NCI-H128 (cell line): ENCODE results near the gene CT45A10.
"Not testable (repeated sequence)": the region's sequence is repeated elsewhere in the genome, so short reads cannot be mapped to it uniquely, and the experiment has no call there.

Source experiments
- DNase-seq: peaks from one replicate; lab custom pipeline; 2025; ENCODE audit not compliant: unreplicated experiment; lab: John Stamatoyannopoulos, UW

CT45A10 gene, protein sequence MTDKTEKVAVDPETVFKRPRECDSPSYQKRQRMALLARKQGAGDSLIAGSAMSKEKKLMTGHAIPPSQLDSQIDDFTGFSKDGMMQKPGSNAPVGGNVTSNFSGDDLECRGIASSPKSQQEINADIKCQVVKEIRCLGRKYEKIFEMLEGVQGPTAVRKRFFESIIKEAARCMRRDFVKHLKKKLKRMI

GRCh38 chrX:135893294-135893817, at the start of gene CT45A10, which contains the start of gene SAGE1:
TSS of gene CT45A10 (minus strand) at chrX:135893444. CDS start at chrX:135885344, 8,100 bp downstream.
TSS of gene SAGE1 (plus strand) at chrX:135893716. CDS start at chrX:135896243, 2,527 bp downstream.
- no peak for DNase-seq

- no peak for DNase-seq
Observed at GRCh38 chrX:135931644-135932487, 38.6 kb upstream of the CT45A10 start.

GRCh38 chrX:135927897-135928296, 34.7 kb upstream of the CT45A10 start:
- DNase-seq = no peak

DNA sequence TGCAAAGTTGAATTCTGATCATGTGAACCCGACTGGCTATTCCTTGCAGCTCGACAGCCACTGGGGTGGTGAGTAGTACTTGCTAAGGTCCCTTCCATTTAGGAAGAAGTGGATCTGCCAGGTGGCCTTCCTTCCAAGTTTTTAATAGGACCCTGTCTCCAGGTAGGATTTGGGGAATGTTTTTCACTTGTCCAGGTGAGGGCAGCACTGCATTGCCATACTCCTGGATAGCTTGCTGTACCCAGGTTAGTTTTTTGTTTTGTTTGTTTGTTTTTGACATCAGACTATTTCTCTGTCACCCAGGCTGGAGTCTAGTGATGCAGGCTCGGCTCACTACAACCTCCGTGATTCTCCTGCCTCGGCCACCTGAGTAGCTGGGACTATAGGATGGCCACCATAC, 30.1 kb upstream of the CT45A10 start:
- DNase-seq = no peak

DNA sequence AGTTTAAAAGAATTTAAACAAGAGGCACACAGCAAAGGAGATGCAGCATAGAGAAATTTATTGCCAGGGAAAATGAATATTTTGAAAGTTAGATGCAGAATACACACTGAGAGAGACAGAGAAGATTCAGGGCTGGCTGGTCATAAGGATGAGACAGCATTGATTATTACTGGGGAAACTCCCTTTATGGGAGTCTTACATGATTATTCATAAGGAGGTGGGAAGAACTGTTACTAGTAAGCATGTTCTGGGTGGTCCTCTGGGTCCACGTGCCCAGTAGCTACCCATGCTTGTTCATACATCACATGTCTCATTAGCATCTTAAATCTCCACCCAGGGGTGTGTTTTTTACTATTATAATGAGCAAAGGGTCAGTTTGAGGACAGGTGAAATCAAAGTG, 27.3 kb upstream of the CT45A10 start:
- not testable (repeated sequence) for DNase-seq

- DNase-seq = no peak
Observed at GRCh38 chrX:135914404-135914803, 21.2 kb upstream of the CT45A10 start.

GRCh38 chrX:135910251-135910650, 17.0 kb upstream of the CT45A10 start:
- no peak for DNase-seq

- DNase-seq = no peak
Observed at GRCh38 chrX:135892781-135893180, 463 bp downstream of the CT45A10 start.

- DNase-seq = no peak
Observed at GRCh38 chrX:135890087-135890585, 3.1 kb downstream of the CT45A10 start.

GRCh38 chrX:135888976-135889375, 4.3 kb downstream of the CT45A10 start:
- DNase-seq = not testable (repeated sequence)

DNA sequence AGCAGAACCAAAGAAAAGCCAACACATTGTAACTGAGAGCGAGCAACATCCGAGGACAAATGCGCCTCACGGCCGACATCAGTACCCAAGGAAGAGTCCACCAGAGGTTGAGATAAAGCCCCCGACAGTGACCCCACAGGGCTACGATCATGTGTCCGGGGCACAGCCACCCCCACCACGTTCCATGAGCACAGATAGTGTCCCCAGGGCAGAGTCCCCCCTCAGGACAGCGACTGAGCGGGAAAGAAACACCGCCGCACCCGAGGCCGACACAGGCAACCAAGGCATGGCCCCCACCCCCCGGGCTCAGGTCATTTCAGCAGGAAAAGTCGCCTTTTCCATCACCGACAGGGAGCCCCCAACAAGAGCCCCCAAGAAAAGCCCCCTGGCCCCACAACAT, 5.0 kb downstream of the CT45A10 start:
- DNase-seq = not testable (repeated sequence)

DNA sequence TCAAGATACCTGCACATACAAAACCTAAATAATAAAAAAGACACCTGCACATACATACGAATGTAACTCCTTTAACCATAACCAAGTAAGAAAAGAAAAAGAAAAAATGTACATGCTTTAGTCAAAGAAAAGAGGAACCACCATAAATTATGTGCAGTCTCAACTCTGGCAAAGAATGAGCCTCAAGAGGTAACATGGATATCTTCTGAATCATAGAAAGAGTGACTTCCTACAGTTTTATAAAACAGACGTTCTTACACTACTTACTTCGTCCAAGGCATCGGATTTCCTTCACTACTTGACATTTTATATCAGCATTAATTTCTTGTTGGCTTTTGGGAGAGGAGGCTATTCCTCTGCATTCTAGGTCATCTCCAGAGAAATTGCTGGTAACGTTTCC, 10.5 kb downstream of the CT45A10 start:
- DNase-seq = not testable (repeated sequence)

GRCh38 chrX:135871712-135872111, 21.5 kb downstream of the CT45A10 start, which contains the start of gene CT45A9:
TSS of gene CT45A9 (minus strand) at chrX:135871812. CDS start at chrX:135868061, 3,751 bp downstream.
- not testable (repeated sequence) for DNase-seq

DNA sequence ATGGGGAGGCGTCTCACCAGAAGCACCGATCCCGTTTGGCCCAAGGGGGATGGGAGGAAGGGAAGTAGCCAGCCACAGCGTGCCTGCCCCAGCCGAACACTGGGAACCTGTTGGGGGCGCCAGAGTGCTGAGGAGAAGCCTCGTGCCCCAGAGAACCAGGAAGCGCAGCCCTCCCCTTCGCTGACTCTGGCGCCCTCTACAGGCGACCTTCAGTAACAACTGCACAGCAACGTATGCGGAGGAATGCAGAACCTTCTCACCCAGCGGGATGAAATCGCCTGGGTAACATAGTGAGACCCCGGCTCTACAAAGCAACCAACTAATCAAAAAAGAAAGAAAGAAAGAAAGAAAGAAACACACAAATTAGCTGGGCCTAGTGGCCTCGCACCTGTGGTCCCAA, 38.8 kb downstream of the CT45A10 start, which contains the start of gene CT45A8:
Gene CT45A8 (minus strand): TSS at position 101 of the 400 bp plus-strand sequence. CDS start 3,755 bp downstream, outside the sequence.
- not testable (repeated sequence) for DNase-seq

DNA sequence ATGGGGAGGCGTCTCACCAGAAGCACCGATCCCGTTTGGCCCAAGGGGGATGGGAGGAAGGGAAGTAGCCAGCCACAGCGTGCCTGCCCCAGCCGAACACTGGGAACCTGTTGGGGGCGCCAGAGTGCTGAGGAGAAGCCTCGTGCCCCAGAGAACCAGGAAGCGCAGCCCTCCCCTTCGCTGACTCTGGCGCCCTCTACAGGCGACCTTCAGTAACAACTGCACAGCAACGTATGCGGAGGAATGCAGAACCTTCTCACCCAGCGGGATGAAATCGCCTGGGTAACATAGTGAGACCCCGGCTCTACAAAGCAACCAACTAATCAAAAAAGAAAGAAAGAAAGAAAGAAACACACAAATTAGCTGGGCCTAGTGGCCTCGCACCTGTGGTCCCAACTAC, 56.1 kb downstream of the CT45A10 start, which contains the start of gene CT45A7:
Gene CT45A7 (minus strand): TSS at position 101 of the 400 bp plus-strand sequence. CDS start 3,747 bp downstream, outside the sequence.
- DNase-seq = not testable (repeated sequence)
